ENCODE results near the gene VAMP5. TPM values are rescaled to one million over a fixed set of nuclear protein-coding genes. Genes with fewer than 3 reads are reported as not detected.

Gene VAMP5
- total and polyA plus RNA-seq, 9 of the 15 experiments (the other 6 are each of a cell fraction or from before 2014, with no cell fraction given) = 0.54 to 1.9 (median 1.5) TPM; not detected in 2

DNA sequence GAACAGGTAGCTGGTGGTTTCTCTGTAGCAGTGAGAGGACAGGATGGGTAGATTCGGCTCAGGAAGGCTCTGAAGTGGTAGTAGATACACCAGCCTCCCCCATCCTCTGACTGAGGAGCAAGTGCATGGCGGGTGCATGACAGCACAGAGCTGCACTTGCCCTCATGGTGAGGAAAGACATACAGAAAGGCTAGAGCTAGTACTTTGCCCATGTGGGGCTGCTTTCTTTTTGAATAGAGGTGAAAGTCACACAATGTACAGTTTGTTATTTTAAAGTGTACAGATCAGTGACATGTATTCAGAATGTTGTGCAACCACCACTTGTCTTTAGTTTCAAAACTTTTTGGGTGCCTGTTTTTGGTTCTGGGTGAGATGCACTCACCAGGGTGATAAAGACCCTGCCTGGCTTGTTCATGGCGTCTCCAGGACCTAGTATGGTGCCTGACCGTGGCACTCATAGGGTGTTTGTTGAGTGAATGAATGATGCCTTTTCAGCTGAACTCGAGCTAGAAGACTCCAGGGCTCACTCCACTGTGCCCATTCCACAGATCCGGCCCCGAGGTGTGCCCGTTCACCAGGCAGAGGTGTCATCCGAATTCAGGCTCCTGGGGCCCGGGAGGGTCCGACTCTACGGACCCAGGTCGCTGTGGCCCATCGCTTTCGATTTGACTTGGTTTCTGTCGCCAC, 421 bp upstream of the VAMP5 start:
- no peak overlapping the region; the same call in 2 of the 3 replicates for H3K27ac ChIP-seq (ENCODE audit: extremely low read depth, low read depth, low read length)
- WGBS (ENCODE audit: insufficient coverage, low coverage, missing lambda C conversion rate) = 89% methylated on average over 12 of the region's 16 CpGs

More for the DNA sequence above, 421 bp upstream of the VAMP5 start:
- CTCF ChIA-PET (ENCODE audit: low intra/inter-chr PET ratio) = no interaction called here
- FAIRE-seq (no peak), DNase-seq (ENCODE audit: extremely low read depth in 1 of 4, low spot score in 3 of 4) (no peak), ATAC-seq (no peak)
- H3K4me2 ChIP-seq (ENCODE audit: insufficient read depth, low read length) = no peak overlapping the region
- POLR2A ChIA-PET = interaction anchor here (0.8 to 2.3 kb wide), 5 partner anchors 9 to 38 kb away, joined by 3 to 8 read pairs (median 3); no protein-coding TSS in a partner anchor
- peaks cover 45 to 51% of the 10 kb centered on the region in 2 experiments for H3K4me1 ChIP-seq (replicated peaks in 1 of 2; ENCODE audit: control insufficient read depth in 2 of 2, insufficient read depth in 2 of 2, low read length in 2 of 2)
- H2AFZ ChIP-seq (ENCODE audit: low read depth, low read length) = no peak overlapping the region
- no peak overlapping the region for H3K4me3 ChIP-seq
- H3K9me1 ChIP-seq (ENCODE audit: control insufficient read depth, insufficient read depth, low read length) = peaks cover 8% of the 10 kb centered on the region
- H3K9ac ChIP-seq (ENCODE audit: insufficient read depth in 1 of 2, low read depth in 2 of 2, low read length in 2 of 2) = no peak overlapping the region
- in situ Hi-C loops (cut with MboI) (no loop called here), intact Hi-C loops (cut with micrococcal nuclease) (no loop called here)
- BruUV-seq (replicated peaks) = no TSS peak
- H4K20me1 ChIP-seq (replicated peaks; ENCODE audit: control insufficient read depth, insufficient read depth, low read length) = no peaks in the 10 kb centered on the region
- H3K79me2 ChIP-seq (ENCODE audit: control insufficient read depth, insufficient read depth, low read length) = peaks cover 15% of the 10 kb centered on the region
- H3K27me3 ChIP-seq (ENCODE audit: control insufficient read depth in 2 of 2, insufficient read depth in 2 of 2, low read length in 2 of 2) = no peaks in the 10 kb centered on the region
- H3K9me3 ChIP-seq (replicated peaks; ENCODE audit: control insufficient read depth, insufficient read depth, low read depth, low read length) = no peaks in the 10 kb centered on the region
- peaks cover 42% of the 10 kb centered on the region; the same call in 2 of the 3 replicates for H3K36me3 ChIP-seq (ENCODE audit: control insufficient read depth, insufficient read depth, low read length)
- TF ChIP-seq THRAP3 (IDR thresholded peaks at IDR 0.05; ENCODE audit: borderline replicate concordance) (no peak), CEBPG (CRISPR knock-in tag; IDR thresholded peaks at IDR 0.05) (no peak), CEBPG (tag; conservative IDR thresholded peaks at IDR 0.05 in 1 of 2, IDR thresholded peaks at IDR 0.05 in 1 of 2) (peak in 1 of 2 experiments; percentile 31; a peak in 1 of 4 replicates), CEBPB (tag; IDR thresholded peaks at IDR 0.05) (peak; percentile 61; the same call in 1 of the 2 replicates)

All from K562 (cell line).